Measurements from ENCODE around the gene HMX1.

HMX1 gene

GRCh38 chr4:8871417-8872401 is at the start of gene HMX1:
HMX1 (minus strand) TSS chr4:8871839; CDS start chr4:8871614, 225 bp downstream.
- DNase-seq, result no peak

DNA sequence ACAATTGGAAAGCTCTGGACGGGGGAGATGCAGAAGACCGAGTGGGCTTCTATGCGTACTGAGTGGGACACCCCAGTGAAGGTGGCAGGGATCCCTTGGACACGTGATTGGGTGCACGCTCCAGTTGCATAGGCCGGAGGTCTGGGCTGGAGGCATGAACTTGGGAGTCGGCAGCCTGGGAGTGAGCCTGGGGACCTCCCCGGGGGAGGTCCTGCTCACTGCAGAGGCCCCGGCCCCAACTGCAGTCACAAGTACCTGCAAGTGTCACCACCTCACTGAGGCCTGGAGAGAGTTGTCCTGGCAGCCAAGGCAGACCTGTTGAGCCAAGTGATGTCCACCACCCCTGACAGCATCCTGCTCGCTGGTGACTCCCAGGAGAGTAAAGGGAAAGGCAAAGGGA is 49.3 kb upstream of the HMX1 start:
- DNase-seq, result no peak

GRCh38 chr4:8920289-8920965 is 48.8 kb upstream of the HMX1 start:
- DNase-seq, result no peak

DNA sequence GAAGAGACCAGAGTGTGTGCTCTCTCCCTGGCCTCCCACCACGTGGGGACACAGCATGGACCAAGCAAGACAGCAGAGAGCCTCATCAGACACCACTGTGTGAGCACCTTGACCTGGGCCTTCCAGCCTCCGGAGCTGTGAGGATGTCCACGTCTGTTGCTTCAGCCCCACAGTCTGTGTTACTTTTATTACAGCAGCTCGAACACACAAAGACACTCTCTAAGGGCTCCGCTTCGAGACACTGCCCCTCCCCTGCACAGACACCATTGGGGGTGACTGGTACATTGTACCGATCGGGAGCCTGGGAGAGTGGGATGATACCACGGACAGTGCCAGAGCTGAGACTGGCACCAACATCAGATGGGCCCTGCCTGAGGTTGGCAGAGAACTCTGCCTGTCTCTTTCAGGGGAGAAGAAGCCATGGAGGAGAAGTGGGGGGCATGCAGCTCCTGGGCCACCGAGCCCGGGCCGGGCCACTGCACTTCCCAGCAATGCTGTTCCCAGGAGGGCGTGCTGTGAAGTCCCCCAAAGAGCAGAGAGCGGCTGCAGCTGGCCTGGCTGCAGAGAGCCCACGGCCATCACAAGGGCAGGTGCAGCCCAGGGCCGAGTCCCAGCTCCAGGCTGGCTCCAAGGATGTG is 48.1 kb upstream of the HMX1 start:
- no peak for DNase-seq

GRCh38 chr4:8917868-8918783 is 46.5 kb upstream of the HMX1 start:
- no peak for DNase-seq

DNA sequence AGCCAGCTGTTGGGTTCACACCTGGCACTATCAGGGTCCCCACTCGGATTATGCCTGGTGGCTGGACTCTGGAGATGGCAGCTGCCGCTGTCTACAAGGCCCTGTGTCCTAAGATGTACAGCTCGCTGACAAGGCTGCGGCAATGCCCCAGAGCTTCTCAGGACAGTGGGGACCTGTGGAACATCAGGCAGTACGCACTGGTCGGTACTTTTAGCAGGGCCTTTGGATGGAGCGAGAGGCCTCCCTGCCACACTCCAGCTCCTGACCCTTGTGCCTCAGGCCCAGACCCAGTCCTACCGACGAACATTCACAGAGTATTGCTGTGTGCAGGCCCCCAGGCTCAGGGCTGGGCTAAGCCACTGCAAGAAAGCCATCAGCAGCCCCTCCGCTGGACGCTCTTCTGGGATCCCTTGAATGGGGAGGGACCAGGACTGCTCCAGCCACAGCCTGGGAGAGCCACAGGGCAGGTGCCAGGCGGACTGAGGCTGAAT is 45.7 kb upstream of the HMX1 start:
- DNase-seq, result no peak

DNA sequence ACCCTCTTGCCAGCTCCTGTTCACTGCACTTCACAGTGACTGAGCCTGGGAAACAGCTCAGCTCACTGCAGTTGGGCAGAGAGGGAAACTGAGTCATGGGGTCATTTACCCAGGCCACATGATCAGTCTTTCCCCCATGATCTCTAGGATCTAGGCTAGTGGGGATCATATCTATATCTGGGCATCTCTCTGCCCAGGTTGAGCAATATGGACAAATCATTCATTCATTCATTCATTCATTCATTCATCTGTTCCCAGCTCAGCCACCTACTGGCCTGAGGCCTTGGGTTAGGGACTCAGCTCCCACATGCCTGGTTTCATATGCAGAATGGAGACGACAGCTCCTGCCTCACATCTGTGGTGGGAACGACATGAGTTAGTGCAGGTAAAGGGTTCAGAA is 45.3 kb upstream of the HMX1 start:
- DNase-seq, result no peak

GRCh38 chr4:8916351-8916885 is 44.8 kb upstream of the HMX1 start:
- no peak for DNase-seq

DNA sequence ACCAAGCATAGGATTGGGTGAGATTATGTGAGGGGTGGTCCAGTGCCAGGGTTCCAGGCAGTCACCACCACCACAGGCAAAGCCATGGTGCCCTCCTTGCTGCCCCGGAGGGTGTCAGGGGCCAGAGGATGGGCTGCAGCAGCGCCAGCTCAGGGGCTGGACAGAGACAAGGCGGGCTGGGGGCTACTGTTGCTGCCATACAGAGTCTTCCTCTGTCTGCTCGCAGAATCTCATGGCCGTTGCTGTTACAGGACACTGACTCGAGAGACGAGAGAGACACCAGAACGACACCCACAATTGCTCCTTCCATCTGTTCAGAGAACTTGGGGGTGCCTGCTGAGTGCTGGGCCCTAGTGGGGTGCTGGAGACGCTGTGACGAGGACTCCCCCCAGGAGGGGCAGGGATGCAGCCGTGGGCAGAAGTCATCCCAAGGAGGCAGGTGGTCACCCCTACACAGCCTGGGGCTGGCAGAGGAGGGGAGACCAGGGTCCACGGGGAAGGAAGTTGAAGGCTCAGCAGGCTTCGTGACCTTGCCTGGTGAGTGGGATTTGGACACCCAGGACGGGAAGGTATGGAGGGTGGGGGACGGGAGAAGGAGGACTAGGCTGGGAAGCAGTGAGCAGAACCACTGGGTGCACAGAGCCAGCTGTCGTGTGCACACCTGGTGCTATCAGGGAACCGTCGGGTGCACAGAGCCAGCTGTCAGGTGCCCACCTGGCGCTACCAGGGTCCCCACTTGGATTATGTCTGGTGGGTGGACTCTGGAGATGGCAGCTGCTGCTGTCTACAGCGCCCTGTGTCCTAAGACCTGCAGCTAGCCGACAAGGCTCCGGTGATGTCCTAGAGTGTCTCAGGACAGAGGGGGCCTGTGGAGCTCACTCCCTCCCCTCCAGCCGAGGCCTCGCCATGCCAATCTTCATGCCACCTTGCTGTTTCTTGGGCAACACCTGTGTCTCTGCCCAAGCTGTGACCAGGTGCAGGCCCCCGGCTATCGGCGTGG is 43.9 kb upstream of the HMX1 start:
- DNase-seq, result no peak

GRCh38 chr4:8914461-8915171 is 43.0 kb upstream of the HMX1 start:
- DNase-seq, result no peak

DNA sequence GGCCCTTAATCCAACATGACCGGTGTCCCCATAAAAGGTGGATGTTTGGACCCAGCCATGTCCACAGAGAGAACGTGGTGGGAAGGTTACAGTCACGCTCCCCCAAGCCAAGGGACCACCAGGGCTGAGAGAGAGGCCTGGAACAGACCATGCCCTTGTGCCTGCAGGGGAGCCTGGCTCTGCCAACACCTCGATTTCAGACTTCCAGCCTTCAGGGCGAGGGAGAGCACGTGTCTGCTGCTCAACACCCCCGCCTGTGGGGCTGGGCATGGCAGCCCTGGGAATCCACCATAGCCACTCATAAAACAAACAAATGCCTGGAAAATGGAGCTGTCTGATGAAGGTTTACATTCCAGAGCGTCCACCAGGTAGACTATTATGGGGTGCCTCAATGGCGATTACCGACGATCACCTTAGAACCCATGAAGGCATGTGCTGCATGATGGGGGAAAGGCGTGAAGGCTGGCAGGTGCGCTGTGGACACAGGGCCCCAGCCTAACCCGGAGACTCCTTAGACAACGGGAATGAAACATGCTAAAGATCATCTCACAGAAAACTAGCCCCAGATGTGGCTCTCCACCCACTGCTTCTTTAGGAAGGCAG is 42.3 kb upstream of the HMX1 start:
- no peak for DNase-seq

DNA sequence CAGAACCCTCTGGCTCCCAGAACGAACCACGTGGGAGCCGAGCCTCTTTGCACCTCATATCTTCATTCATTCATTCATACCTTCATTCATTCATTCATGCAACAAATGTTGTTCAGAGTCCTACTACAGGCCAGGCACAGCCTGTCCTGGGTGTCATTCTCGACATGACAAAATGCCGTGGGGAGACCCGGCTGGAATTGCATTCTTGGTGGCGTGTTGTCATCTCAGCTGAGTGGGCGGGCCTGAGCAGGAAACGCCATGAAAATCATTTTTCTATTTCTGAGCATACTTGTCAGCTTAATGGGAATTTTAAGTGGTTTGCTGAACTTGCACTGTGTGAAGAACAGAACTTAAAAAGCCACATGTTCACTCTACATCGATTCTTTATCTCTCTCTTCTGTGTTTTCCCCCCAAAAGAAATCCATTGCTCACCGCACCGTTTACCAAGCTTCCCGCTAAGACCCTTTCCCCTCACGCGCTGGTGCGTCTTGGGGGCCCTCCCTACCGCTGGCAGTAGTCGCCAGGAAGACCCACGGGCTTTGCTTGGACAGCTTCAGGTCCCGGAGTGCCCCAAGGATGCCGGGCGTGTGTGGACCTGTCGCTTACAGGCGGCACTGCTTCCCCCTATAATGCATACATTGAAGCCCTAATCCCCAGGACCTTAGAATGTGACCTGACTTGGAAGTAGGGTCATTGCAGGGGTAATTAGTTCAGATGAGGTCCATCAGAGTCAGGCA is 41.6 kb upstream of the HMX1 start:
- DNase-seq, result no peak

DNA sequence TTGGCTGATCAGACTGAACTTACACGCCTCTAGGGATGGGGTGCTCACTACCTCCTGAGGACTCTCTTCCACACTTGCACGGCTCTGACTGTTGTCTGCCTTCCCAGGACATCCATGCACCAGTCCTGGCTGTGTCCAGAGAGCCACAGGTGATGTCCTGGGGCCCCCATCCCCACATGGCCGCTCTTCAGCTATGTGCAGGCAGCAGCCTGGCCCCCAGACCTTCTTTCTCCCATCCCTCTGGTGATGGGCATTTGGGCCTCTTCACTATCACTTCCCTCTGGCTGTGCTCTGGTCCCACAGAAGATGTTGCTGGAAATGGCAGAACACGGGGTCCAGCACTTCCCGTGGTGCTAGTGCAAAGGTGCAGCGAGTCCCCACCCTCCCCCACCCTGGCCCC is 40.9 kb upstream of the HMX1 start:
- DNase-seq, result no peak

GRCh38 chr4:8912089-8912455 is 40.4 kb upstream of the HMX1 start:
- DNase-seq, result no peak

- DNase-seq, result no peak
Observed at GRCh38 chr4:8911316-8912088, 39.9 kb upstream of the HMX1 start.

- DNase-seq, result no peak
Observed at GRCh38 chr4:8910822-8911315, 39.2 kb upstream of the HMX1 start.

DNA sequence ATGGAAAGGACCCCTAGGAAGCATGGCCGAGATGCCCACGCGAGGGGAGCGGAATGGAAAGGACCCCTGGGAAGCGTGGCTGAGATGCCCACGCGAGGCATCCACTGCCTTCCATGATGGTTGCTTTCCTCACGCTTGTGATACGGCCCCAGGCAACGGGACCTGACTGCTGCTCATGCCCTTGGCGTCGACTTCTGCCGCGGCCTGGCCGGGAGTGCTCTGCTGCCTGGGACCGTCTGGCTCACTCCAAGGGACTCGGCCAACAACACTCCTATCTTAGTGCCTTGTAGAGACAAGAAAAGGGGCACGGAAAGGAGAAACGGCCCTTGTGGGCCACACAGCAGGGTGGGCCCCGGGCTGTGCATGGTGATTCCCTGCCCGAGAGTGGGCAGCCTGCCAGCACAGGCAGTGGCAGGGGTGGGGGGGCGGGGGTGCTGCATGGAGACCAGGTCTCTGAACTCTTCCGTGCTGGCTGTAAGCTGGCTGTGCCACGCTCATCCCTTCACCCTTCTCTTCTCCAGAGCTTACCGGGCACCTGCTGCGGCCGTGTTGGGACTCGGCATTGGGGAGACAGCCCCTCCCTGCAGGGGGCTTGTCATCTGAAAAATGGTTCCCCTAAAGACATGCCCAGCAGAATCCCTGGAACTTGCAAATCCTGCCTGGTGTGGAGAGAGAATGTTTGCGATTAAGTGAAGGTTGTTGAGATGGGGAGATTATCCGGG is 38.6 kb upstream of the HMX1 start:
- DNase-seq, result no peak
